H1 (cell line): ENCODE results near the gene RHO.

Source experiments
- CEBPB ChIP-seq: IDR thresholded peaks from 2 replicates; pipeline ENCODE4 v1.6.1; 2012; ENCODE audit warnings: low read depth, low read length
- CTCF ChIP-seq, 3 experiments: IDR thresholded peaks; 1 replicate in 2 of 3; 2 replicates in 1 of 3; pipeline versions ENCODE4 v1.5.1 to v1.6.1; 2011; ENCODE audit warnings: low read length in 3 of 3, mild to moderate bottlenecking in 3 of 3, inconsistent platforms in 2 of 3, low read depth in 1 of 3, moderate library complexity in 1 of 3; ENCODE audit not compliant: insufficient read depth in 1 of 3; ENCODE audit errors: control extremely low read depth in 1 of 3
- EZH2 ChIP-seq: fragments of 200-600 bp; sonication (generic); IDR thresholded peaks from 2 replicates; pipeline ENCODE4 v1.7.1; 2012; ENCODE audit warnings: low read depth, mild to moderate bottlenecking, moderate library complexity, low read length, inconsistent platforms; ENCODE audit not compliant: severe bottlenecking
- JUND ChIP-seq: IDR thresholded peaks from 2 replicates; pipeline ENCODE4 v1.6.1; 2011; ENCODE audit warnings: mild to moderate bottlenecking, improper control_type of control experiment, low read length
- MAX ChIP-seq: IDR thresholded peaks from 2 replicates; pipeline ENCODE4 v1.6.1; 2012; ENCODE audit warnings: inconsistent platforms
- RAD21 ChIP-seq, 2 experiments: IDR thresholded peaks in 1 of 2; conservative IDR thresholded peaks in 1 of 2; 2 replicates each; pipeline ENCODE4 v1.6.1; 2011; ENCODE audit warnings: low read depth in 2 of 2, low read length in 2 of 2, improper control_type of control experiment in 1 of 2, inconsistent platforms in 1 of 2, mild to moderate bottlenecking in 1 of 2, moderate library complexity in 1 of 2
- SP1 ChIP-seq: IDR thresholded peaks from 2 replicates; pipeline ENCODE4 v1.6.1; 2011; ENCODE audit warnings: low read depth, low read length

- TF ChIP-seq CTCF (IDR thresholded peaks at IDR 0.05; ENCODE audit: control extremely low read depth in 1 of 3, insufficient read depth in 1 of 3, low read depth in 1 of 3, low read length in 3 of 3) = no peak
- no peak for TF ChIP-seq RAD21 (IDR thresholded peaks at IDR 0.05 in 1 of 2, conservative IDR thresholded peaks at IDR 0.05 in 1 of 2; ENCODE audit: low read depth in 2 of 2, low read length in 2 of 2)
- TF ChIP-seq CEBPB = no peak
- TF ChIP-seq MAX = no peak
- TF ChIP-seq SP1 = no peak
- no peak for TF ChIP-seq EZH2
- TF ChIP-seq JUND = no peak
These were observed 23.9 kb upstream of the RHO start for GRCh38 chr3:129504471-129505100.
